ENCODE data around the gene CNOT1. TPM values are rescaled to one million over a fixed set of nuclear protein-coding genes. Genes with fewer than 3 reads are reported as not detected.

The CNOT1 gene
- total RNA-seq, 1 experiment from 2014 or later, result 230 TPM

- Histone ChIP-seq H3K79me2 (ENCODE audit: insufficient read depth, low read length) (peaks cover 70% of the 10 kb centered on the region), H3K4me2 (ENCODE audit: low read length) (no peak overlapping the region), H3K36me3 (ENCODE audit: control insufficient read depth in 1 of 2, insufficient read depth in 2 of 2, low read length in 2 of 2) (peaks cover 50 to 58% of the 10 kb centered on the region in 2 experiments), H3K9ac (ENCODE audit: low read length) (no peak overlapping the region), H3K27me3 (ENCODE audit: insufficient read depth, low read length) (no peaks in the 10 kb centered on the region), H3K4me3 (replicated peaks in 1 of 2; ENCODE audit: low read depth in 1 of 2, low read length in 2 of 2) (no peak overlapping the region), H3K9me2 (ENCODE audit: insufficient read depth) (no peaks in the 10 kb centered on the region), H3K27ac (ENCODE audit: low read depth, low read length) (no peak overlapping the region), H3K4me1 (ENCODE audit: control insufficient read depth in 1 of 2, insufficient read depth in 2 of 2, low read length in 2 of 2) (peaks cover 5 to 22% of the 10 kb centered on the region in 2 experiments; a peak in 3 of 4 replicates), H3K9me3 (ENCODE audit: control insufficient read depth in 1 of 2, insufficient read depth in 1 of 2, low read depth in 1 of 2, low read length in 2 of 2) (no peaks in the 10 kb centered on the region), H4K20me1 (ENCODE audit: insufficient read depth) (no peaks in the 10 kb centered on the region; the same call in 1 of the 2 replicates), H2AFZ (ENCODE audit: low read depth, low read length, poor library complexity, severe bottlenecking) (no peak overlapping the region)
- ChIA-PET RAD21 (ENCODE audit: low non-redundant PET in 1 of 2, low total read pairs in 2 of 2, uncharacterized antibody in 2 of 2, unreplicated experiment in 2 of 2) (no interaction called here), CTCF (no interaction called here), POLR2A (no interaction called here)
- TF ChIP-seq ELF1 (IDR thresholded peaks at IDR 0.05; ENCODE audit: borderline replicate concordance, low read depth) (no peak), EZH2phosphoT487 (IDR thresholded peaks at IDR 0.05; ENCODE audit: borderline replicate concordance) (no peak), EZH2 (IDR thresholded peaks at IDR 0.05) (no peak), SP1 (IDR thresholded peaks at IDR 0.05; ENCODE audit: low read depth) (no peak), EGR1 (IDR thresholded peaks at IDR 0.05; ENCODE audit: low read depth) (no peak), JUND (IDR thresholded peaks at IDR 0.05) (no peak), REST (IDR thresholded peaks at IDR 0.05; ENCODE audit: low read depth) (no peak)
- TF ChIP-seq, protein P1, sequence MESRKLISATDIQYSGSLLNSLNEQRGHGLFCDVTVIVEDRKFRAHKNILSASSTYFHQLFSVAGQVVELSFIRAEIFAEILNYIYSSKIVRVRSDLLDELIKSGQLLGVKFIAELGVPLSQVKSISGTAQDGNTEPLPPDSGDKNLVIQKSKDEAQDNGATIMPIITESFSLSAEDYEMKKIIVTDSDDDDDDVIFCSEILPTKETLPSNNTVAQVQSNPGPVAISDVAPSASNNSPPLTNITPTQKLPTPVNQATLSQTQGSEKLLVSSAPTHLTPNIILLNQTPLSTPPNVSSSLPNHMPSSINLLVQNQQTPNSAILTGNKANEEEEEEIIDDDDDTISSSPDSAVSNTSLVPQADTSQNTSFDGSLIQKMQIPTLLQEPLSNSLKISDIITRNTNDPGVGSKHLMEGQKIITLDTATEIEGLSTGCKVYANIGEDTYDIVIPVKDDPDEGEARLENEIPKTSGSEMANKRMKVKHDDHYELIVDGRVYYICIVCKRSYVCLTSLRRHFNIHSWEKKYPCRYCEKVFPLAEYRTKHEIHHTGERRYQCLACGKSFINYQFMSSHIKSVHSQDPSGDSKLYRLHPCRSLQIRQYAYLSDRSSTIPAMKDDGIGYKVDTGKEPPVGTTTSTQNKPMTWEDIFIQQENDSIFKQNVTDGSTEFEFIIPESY (IDR thresholded peaks at IDR 0.05; ENCODE audit: extremely low read depth, insufficient replicate concordance, low read length), result no peak
- DNase-seq (ENCODE audit: low read depth, low spot score) (no peak), ATAC-seq (no peak)
- BruUV-seq (replicated peaks), result no TSS peak
- intact Hi-C loops (cut with micrococcal nuclease), result no loop called here
Measured at GRCh38 chr16:58518083-58518979, 111.3 kb downstream of the CNOT1 start.

All from HCT116 (cell line).